GM12864 (cell line): ENCODE results near the gene ZNF30.
"Not testable (repeated sequence)": the region's sequence is repeated elsewhere in the genome, so short reads cannot be mapped to it uniquely, and the experiment has no call there.

Experiments
- DNase-seq: peaks from one replicate; pipeline ENCODE4 v3.0.0-alpha.2; 2011; ENCODE audit warnings: low read depth
- H3K4me3 ChIP-seq: 2 replicates; pipeline ENCODE4 v1.5.1; 2011; ENCODE audit warnings: mild to moderate bottlenecking, low read depth, low read length, control low read depth
- CTCF ChIP-seq: IDR thresholded peaks from 2 replicates; pipeline ENCODE4 v1.5.1; 2011; ENCODE audit warnings: low read depth, mild to moderate bottlenecking, moderate library complexity, low read length, control low read depth, inconsistent platforms; ENCODE audit errors: missing control alignments

ZNF30 gene

GRCh38 chr19:34967551-34967950 is 40.8 kb downstream of the ZNF30 start:
- no peak overlapping the region for H3K4me3 ChIP-seq
- TF ChIP-seq CTCF, result no peak
- DNase-seq, result no peak

- no peak for DNase-seq
- H3K4me3 ChIP-seq, result no peak overlapping the region
- TF ChIP-seq CTCF, result no peak
Measured at GRCh38 chr19:34969721-34970120, 43.0 kb downstream of the ZNF30 start.

GRCh38 chr19:34970185-34970780 is 43.6 kb downstream of the ZNF30 start:
- not testable (repeated sequence) for DNase-seq

GRCh38 chr19:34972163-34972705 is 45.5 kb downstream of the ZNF30 start:
- H3K4me3 ChIP-seq, result no peak overlapping the region
- TF ChIP-seq CTCF, result no peak
- DNase-seq, result no peak

More at GRCh38 chr19:34970185-34970780, 43.6 kb downstream of the ZNF30 start:
- H3K4me3 ChIP-seq, result not testable (repeated sequence)

- TF ChIP-seq CTCF, result no peak
- no peak overlapping the region for H3K4me3 ChIP-seq
- DNase-seq, result no peak
Measured at GRCh38 chr19:34974646-34975045, 47.9 kb downstream of the ZNF30 start.

GRCh38 chr19:34975056-34975455 is 48.4 kb downstream of the ZNF30 start:
- H3K4me3 ChIP-seq, result no peak overlapping the region
- DNase-seq, result no peak
- TF ChIP-seq CTCF, result no peak

- no peak for DNase-seq
- no peak for TF ChIP-seq CTCF
- H3K4me3 ChIP-seq, result no peak overlapping the region
Measured at GRCh38 chr19:34976611-34977010, 49.9 kb downstream of the ZNF30 start.
